HepG2 (cell line): ENCODE measurements around the gene IRS1. TPM values are rescaled to one million over a fixed set of nuclear protein-coding genes. Genes with fewer than 3 reads are reported as not detected.

Experiments used
- FOXA1 ChIP-seq, 2 experiments: fragments of 450-650 bp in 1 of 2; sonication (generic) in 1 of 2; formaldehyde crosslinking in 1 of 2; IDR thresholded peaks; 2 replicates each; pipeline versions ENCODE4 v1.4.0 to v1.6.1; 2016 to 2020; ENCODE audit warnings: missing genetic modification reagents in 1 of 2
- HMG20A ChIP-seq: IDR thresholded peaks from 2 replicates; pipeline ENCODE4 v1.6.1; 2016; ENCODE audit warnings: borderline replicate concordance
- PHB2 ChIP-seq: fragments of 450-650 bp; IDR thresholded peaks from 2 replicates; pipeline ENCODE4 v1.6.1; 2018; ENCODE audit not compliant: partially characterized antibody
- POGZ ChIP-seq: sonication (generic); formaldehyde crosslinking; IDR thresholded peaks from 2 replicates; pipeline ENCODE4 v1.4.0; 2020; ENCODE audit warnings: mild to moderate bottlenecking, missing genetic modification reagents
- RAD51 ChIP-seq: fragments of 450-650 bp; IDR thresholded peaks from 2 replicates; pipeline ENCODE4 v1.6.1; 2016; ENCODE audit warnings: borderline replicate concordance
- SNRNP70 ChIP-seq: fragments of 200-400 bp; formaldehyde crosslinking; IDR thresholded peaks from 2 replicates; pipeline ENCODE4 v1.6.1; 2017; ENCODE audit warnings: mild to moderate bottlenecking, low read depth, low read length, moderate library complexity
- TP53 ChIP-seq: sonication (generic); formaldehyde crosslinking; conservative IDR thresholded peaks from 2 replicates; pipeline ENCODE4 v1.4.0; 2020; ENCODE audit warnings: missing genetic modification reagents
- ZNF205 ChIP-seq: IDR thresholded peaks from 2 replicates; pipeline ENCODE4 v1.6.1; 2018; ENCODE audit warnings: missing biosample characterization, missing genetic modification reagents
- ZNF530 ChIP-seq: sonication (generic); formaldehyde crosslinking; IDR thresholded peaks from 2 replicates; pipeline ENCODE4 v1.5.0; 2020; ENCODE audit warnings: low read depth, mild to moderate bottlenecking, missing genetic modification reagents
- polyA plus RNA-seq, 8 experiments: library from polyadenylated mRNA; depleted of rRNA in 3 of 8; stranded (reverse) in 7 of 8; unstranded in 1 of 8; fragments of >200 nt; fragmentation: Illumina TruSeq in 4 of 8; extraction: Trizol in 4 of 8; gene quantifications; 2 replicates each; pipeline versions ENCODE4 v1.2.1 to v1.2.3, GENCODE V29; 2011 to 2016; ENCODE audit warnings: low read depth in 4 of 8, missing spikeins in 1 of 8, mixed read lengths in 1 of 8; ENCODE audit not compliant: insufficient read depth in 1 of 8
- total RNA-seq, 5 experiments: library from RNA; depleted of rRNA; stranded (reverse); fragments of >200 nt; fragmentation: Illumina TruSeq; extraction: Trizol; gene quantifications; 2 replicates each; pipeline ENCODE4 v1.2.3, GENCODE V29; 2016; ENCODE audit warnings: low read depth in 1 of 5
- TF ChIP-seq, protein P1 (sequence below): IDR thresholded peaks from 2 replicates; pipeline ENCODE4 v1.6.1; 2016
- TF ChIP-seq, protein P2 (sequence below): IDR thresholded peaks from 2 replicates; pipeline ENCODE4 v1.6.1; 2012; ENCODE audit warnings: low read depth, low read length, improper control_type of control experiment
- TF ChIP-seq, protein P3 (sequence below): IDR thresholded peaks from 2 replicates; pipeline ENCODE4 v1.6.1; 2016; ENCODE audit warnings: mild to moderate bottlenecking
- TF ChIP-seq, protein P4 (sequence below): sonication (generic); formaldehyde crosslinking; IDR thresholded peaks from 2 replicates; pipeline ENCODE4 v1.5.0; 2020; ENCODE audit warnings: missing genetic modification reagents
- TF ChIP-seq, protein P5 (sequence below): sonication (generic); formaldehyde crosslinking; IDR thresholded peaks from 2 replicates; pipeline ENCODE4 v1.5.0; 2020; ENCODE audit warnings: mild to moderate bottlenecking, missing genetic modification reagents
- TF ChIP-seq, protein P6 (sequence below): fragments of 450-650 bp; IDR thresholded peaks from 2 replicates; pipeline ENCODE4 v1.6.1; 2016
- TF ChIP-seq, protein P7 (sequence below): IDR thresholded peaks from 2 replicates; pipeline ENCODE4 v1.6.1; 2016
- TF ChIP-seq, protein P8 (sequence below), 2 experiments: sonication (generic) in 1 of 2; formaldehyde crosslinking in 1 of 2; IDR thresholded peaks; 2 replicates each; pipeline versions ENCODE4 v1.5.1 to v1.6.1; 2011 to 2020; ENCODE audit warnings: borderline replicate concordance in 1 of 2, low read depth in 1 of 2, low read length in 1 of 2, mild to moderate bottlenecking in 1 of 2, missing genetic modification reagents in 1 of 2, moderate library complexity in 1 of 2

IRS1 gene
- total and polyA plus RNA-seq, 2 of the 13 experiments (the other 11 are each of a cell fraction or from before 2014, with no cell fraction given) = 8.7 to 9.0 TPM

DNA sequence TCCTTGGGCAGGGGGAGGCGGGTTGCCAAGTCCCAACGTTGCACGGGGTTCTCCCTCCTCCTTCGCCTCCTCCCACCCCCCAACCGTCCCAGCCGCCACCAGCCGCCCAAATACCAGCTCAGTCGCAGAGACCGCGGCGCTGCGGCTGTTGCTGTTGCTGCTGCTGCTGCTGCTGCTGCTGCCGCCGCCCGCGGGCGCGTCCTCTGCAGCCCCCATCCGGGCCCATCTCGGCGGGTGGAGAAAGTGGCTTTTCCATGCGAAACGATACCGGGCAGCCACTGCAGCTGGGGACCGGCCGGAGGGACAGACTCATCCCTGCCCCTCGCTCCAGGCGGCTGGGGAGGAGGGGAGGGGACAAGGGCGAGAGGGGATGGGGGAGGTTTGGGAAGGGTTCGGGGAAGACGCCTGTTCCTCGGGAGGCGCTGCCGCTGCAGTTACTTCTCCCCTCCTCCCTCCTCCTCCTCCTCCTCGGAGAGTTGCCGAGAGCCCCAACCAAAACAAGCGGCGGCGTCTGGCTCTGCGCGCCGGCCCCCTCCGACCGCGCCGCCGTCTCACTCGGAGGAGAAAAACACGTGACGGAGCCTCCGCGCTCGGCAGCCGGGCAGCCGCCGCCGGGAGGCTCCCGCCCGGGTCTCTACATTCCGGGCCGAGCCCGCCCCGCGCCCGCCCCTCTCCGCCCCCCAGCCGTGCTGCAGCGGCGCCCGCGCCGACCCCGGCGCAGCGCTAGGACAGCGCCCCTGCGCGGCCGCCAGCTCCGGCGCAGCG lies at the start of gene IRS1 (continued):
- TF ChIP-seq, protein P1, sequence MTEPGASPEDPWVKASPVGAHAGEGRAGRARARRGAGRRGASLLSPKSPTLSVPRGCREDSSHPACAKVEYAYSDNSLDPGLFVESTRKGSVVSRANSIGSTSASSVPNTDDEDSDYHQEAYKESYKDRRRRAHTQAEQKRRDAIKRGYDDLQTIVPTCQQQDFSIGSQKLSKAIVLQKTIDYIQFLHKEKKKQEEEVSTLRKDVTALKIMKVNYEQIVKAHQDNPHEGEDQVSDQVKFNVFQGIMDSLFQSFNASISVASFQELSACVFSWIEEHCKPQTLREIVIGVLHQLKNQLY (CRISPR knock-in tag) = no peak
- TF ChIP-seq, protein P2, sequence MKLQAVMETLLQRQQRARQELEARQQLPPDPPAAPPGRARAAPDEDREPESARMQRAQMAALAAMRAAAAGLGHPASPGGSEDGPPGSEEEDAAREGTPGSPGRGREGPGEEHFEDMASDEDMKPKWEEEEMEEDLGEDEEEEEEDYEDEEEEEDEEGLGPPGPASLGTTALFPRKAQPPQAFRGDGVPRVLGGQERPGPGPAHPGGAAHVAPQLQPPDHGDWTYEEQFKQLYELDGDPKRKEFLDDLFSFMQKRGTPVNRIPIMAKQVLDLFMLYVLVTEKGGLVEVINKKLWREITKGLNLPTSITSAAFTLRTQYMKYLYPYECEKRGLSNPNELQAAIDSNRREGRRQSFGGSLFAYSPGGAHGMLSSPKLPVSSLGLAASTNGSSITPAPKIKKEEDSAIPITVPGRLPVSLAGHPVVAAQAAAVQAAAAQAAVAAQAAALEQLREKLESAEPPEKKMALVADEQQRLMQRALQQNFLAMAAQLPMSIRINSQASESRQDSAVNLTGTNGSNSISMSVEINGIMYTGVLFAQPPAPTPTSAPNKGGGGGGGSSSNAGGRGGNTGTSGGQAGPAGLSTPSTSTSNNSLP = no peak
- TF ChIP-seq, protein P3, sequence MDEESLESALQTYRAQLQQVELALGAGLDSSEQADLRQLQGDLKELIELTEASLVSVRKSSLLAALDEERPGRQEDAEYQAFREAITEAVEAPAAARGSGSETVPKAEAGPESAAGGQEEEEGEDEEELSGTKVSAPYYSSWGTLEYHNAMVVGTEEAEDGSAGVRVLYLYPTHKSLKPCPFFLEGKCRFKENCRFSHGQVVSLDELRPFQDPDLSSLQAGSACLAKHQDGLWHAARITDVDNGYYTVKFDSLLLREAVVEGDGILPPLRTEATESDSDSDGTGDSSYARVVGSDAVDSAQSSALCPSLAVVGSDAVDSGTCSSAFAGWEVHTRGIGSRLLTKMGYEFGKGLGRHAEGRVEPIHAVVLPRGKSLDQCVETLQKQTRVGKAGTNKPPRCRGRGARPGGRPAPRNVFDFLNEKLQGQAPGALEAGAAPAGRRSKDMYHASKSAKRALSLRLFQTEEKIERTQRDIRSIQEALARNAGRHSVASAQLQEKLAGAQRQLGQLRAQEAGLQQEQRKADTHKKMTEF (CRISPR knock-in tag) = peak; percentile 25; the same call in 1 of the 2 replicates
- TF ChIP-seq, protein P4, sequence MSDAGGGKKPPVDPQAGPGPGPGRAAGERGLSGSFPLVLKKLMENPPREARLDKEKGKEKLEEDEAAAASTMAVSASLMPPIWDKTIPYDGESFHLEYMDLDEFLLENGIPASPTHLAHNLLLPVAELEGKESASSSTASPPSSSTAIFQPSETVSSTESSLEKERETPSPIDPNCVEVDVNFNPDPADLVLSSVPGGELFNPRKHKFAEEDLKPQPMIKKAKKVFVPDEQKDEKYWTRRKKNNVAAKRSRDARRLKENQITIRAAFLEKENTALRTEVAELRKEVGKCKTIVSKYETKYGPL (CRISPR knock-in tag) = no peak
- TF ChIP-seq, protein P5, sequence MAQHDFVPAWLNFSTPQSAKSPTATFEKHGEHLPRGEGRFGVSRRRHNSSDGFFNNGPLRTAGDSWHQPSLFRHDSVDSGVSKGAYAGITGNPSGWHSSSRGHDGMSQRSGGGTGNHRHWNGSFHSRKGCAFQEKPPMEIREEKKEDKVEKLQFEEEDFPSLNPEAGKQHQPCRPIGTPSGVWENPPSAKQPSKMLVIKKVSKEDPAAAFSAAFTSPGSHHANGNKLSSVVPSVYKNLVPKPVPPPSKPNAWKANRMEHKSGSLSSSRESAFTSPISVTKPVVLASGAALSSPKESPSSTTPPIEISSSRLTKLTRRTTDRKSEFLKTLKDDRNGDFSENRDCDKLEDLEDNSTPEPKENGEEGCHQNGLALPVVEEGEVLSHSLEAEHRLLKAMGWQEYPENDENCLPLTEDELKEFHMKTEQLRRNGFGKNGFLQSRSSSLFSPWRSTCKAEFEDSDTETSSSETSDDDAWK = no peak
- peak; percentile 47; the same call in 1 of the 2 replicates for TF ChIP-seq ZNF205 (CRISPR knock-in tag)
- TF ChIP-seq, protein P6, sequence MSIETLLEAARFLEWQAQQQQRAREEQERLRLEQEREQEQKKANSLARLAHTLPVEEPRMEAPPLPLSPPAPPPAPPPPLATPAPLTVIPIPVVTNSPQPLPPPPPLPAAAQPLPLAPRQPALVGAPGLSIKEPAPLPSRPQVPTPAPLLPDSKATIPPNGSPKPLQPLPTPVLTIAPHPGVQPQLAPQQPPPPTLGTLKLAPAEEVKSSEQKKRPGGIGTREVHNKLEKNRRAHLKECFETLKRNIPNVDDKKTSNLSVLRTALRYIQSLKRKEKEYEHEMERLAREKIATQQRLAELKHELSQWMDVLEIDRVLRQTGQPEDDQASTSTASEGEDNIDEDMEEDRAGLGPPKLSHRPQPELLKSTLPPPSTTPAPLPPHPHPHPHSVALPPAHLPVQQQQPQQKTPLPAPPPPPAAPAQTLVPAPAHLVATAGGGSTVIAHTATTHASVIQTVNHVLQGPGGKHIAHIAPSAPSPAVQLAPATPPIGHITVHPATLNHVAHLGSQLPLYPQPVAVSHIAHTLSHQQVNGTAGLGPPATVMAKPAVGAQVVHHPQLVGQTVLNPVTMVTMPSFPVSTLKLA = no peak
- TF ChIP-seq TP53 (CRISPR knock-in tag) = no peak
- TF ChIP-seq, protein P7, sequence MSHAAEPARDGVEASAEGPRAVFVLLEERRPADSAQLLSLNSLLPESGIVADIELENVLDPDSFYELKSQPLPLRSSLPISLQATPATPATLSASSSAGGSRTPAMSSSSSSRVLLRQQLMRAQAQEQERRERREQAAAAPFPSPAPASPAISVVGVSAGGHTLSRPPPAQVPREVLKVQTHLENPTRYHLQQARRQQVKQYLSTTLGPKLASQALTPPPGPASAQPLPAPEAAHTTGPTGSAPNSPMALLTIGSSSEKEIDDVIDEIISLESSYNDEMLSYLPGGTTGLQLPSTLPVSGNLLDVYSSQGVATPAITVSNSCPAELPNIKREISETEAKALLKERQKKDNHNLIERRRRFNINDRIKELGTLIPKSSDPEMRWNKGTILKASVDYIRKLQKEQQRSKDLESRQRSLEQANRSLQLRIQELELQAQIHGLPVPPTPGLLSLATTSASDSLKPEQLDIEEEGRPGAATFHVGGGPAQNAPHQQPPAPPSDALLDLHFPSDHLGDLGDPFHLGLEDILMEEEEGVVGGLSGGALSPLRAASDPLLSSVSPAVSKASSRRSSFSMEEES (CRISPR knock-in tag) = peak; percentile 80
- no peak for TF ChIP-seq HMG20A (CRISPR knock-in tag)
- peak; percentile 45 for TF ChIP-seq POGZ (CRISPR knock-in tag)
- TF ChIP-seq ZNF530 = no peak
- TF ChIP-seq RAD51 = no peak
- TF ChIP-seq, protein P8, sequence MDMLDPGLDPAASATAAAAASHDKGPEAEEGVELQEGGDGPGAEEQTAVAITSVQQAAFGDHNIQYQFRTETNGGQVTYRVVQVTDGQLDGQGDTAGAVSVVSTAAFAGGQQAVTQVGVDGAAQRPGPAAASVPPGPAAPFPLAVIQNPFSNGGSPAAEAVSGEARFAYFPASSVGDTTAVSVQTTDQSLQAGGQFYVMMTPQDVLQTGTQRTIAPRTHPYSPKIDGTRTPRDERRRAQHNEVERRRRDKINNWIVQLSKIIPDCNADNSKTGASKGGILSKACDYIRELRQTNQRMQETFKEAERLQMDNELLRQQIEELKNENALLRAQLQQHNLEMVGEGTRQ (IDR thresholded peaks at IDR 0.05; ENCODE audit: low read depth, low read length) = no peak
- TF ChIP-seq, protein P8 (CRISPR knock-in tag; IDR thresholded peaks at IDR 0.05; ENCODE audit: borderline replicate concordance) = no peak
- TF ChIP-seq SNRNP70 = no peak
- TF ChIP-seq PHB2 = no peak
- TF ChIP-seq FOXA1 (IDR thresholded peaks at IDR 0.05) = no peak
- no peak for TF ChIP-seq FOXA1 (CRISPR knock-in tag; IDR thresholded peaks at IDR 0.05)
